HPDE6-E6E7 (cell line): ENCODE results near the gene KRT77.
"Not testable (repeated sequence)": the region's sequence is repeated elsewhere in the genome, so short reads cannot be mapped to it uniquely, and the experiment has no call there.

ENCODE experiments used
- DNase-seq: peaks from one replicate; pipeline ENCODE4 v3.0.0; 2011; ENCODE audit warnings: missing footprints; ENCODE audit errors: extremely low spot score

KRT77 gene

DNA sequence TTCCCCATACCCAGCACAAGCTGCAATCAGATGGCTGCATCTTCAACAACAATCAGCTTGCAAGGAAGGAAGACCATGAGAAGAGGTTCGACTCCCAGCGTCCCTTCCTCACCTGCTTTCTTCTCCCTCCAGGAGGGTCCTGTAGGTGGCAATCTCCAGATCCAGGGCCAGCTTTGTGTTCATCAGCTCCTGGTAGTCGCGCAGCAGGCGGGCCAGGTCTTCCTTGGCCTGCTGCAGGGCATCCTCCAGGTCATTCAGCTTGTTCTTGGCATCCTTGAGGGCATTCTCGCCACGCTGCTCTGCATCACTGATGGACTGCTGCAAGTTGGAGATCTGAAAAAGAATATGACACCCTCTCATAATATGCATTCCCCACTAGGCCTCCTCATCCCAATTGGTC is 27.2 kb downstream of the KRT77 start:
- no peak for DNase-seq

DNA sequence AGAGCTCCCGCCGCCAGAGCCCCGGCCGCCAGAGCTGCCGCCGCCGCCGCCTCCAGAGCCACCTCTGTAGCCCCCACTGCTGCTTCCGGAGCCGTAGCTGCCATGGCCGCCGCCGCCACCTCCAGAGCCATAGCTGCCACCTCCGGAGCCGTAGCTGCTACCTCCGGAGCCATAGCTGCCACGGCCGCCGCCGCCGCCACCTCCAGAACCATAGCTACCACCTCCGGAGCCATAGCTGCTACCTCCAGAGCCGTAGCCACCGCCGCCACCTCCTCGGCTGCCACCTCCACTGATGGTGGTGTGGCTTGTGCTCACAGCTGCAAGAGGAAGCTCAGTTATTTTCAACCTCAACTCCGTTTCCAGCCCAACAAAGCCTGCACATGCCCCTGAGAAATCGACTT is 28.0 kb downstream of the KRT77 start:
- DNase-seq = no peak

DNA sequence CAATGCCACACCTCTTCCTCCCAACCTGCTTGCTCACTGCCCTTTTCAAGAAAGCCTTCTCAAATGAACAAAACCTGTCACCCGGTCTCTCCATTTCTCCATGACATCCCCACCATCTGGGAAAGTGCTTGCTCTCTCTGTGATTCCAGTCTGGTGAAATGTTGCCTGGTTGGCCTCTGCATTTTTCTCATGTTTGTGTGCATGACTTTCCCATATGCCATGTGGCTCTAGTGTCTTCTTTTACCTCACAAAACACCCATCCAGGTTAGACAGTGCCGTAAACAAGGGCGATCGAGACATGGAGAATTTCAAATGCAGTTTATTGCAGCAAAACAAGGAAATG is 28.9 kb downstream of the KRT77 start:
- DNase-seq = no peak

DNA sequence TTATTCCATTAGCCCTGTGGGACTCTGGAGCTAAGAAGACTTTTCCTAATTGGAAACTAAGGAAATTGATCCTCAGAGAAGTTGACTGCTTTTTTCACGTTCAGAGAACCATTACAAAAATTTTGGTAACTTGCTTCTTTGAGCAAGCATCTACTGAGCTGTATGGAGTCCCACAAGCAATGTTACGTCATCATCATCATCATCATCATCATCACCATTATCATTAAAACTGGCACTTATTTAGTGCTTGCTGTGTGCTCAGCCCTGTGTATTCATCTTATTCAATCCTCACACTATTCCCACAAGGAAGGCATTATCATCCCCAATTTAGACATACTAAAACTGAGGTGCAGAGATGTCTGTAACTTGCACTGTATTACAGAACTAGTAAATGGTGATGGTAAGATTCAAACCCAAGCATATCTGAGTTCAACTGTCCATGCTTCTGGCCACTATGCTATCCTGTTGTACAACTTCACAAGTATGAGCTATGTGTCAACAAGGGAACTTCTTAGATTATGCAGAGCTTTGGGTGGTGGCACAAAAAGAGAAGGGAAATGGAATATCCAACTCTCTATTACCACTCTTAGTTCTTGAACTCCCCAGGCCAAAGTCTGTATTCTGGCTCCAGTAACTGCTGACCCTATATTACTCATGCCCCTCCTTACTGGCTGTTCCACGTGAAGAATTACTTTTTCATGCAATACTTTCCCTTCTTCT is 29.5 kb downstream of the KRT77 start:
- no peak for DNase-seq

DNA sequence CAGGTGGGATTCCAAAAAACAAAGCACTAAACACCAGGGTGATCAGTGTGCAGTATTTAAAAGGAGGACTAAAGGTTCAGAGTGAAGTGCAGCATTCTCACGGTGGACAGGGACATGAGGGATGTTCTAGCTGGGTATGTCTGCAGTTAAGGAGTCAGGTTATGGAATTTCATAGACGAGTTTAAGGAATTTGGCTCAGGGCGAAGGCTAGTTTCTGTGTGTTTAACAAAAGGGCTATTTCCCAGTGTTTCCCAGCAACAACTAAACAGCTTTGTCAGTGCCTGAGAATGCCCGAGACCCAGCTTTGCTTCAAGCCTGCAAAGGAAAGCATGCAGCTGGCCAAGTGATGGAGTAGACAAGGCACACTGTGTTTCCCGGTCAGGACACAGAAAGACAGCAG is 30.1 kb downstream of the KRT77 start:
- DNase-seq = no peak

DNA sequence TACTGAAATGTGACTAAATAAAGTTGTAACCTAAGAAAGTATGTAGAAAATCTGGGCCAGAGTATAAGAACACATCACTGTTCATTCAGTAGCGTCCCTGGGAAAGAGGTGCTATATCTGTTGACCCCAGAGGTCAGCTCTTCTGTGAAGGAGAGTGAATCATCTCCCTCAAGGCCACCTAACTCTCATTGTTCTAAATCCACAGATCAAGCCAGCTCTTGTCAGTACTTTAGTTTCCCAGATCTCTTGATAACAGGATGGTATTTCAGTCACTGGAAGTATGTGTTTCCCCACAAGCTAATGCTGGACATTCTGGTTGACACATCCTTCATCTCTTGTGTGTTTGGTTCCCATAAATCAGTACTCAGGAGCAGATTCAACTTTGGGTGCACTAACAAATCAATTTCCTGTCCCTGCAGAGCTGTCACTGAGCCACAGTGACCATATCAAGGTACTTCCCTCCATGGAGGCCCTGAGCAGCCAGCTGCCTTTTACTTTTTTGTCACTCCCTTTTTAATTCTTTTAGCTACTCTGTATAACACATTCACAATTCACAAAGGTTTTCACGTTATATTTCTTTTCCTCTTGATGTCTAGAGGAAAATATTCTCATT is 30.9 kb downstream of the KRT77 start:
- DNase-seq = peak; percentile 74

DNA sequence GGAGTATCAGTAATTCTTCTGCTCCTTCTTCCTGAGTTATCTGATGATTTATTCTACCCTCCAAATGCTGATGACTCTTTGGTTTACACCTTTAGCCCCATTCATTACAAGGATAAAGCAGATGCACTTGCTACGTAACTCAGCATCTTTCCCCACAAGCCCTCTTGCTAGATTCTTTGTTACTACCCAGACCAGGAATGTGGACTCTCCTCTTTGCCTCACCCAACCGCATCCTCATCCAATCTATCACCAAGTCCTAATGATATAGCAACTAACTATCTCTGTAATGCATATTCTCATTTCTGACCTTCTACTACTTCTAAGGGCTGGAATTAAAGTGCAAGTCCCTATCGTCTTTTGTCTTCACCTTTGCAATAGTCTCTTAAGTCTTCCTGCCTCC is 32.4 kb downstream of the KRT77 start:
- DNase-seq = peak; percentile 32

DNA sequence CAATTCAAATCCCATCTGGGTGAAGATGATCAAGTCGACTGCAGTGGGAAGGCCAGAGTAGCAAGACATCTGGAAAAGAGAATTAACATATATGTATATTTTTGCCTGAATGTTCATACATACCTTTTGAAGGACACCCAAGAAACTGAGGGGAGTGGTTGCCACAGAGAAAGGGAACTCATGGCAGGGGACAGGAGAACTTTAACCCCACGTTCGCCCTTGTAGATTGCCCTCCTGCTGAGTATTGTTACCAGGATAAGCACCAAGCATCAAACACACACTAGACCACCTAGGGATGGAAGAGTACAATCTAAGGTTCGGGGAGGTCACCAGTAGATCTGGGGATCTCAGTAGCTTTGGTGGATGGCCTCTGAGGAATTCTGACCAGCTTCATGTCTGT is 32.8 kb downstream of the KRT77 start:
- no peak for DNase-seq

DNA sequence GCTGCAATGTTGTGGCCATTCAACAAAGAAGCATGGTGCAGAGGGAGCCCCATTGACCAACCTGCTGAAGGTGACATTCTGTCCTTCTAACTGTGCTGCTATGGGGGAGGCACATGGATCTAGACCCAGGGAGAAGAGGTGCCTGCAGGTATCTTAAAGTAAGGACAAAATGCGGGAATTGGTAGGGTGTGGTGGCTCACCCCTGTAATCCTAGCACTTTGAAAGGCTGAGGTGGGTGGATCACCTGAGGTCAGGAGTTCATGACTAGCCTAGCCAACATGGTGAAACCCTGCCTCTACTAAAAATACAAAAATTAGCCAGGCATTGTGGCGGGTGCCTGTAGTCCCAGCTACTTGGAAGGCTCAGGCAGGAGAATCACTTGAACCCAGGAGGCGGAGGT is 33.4 kb downstream of the KRT77 start:
- not testable (repeated sequence) for DNase-seq

DNA sequence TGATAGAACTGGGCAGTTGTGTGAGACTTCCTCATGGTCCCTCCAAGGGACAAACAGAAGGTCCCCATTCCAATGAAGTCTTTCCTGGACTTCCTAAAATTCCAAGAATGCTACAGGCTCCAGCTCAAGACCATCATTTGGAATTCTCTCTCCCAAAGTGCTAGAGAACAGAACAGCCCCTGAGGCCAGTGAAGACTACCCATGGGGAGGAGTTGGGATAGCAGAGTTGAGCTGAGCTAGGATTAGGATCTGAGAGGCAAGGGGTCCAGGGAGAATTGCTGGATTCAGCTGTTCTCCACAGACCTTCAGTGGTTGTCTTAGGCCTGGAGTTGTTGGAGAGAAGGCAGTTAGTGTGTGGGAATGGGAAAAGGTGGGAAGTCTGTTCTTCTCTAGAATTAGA is 33.9 kb downstream of the KRT77 start:
- no peak for DNase-seq

DNA sequence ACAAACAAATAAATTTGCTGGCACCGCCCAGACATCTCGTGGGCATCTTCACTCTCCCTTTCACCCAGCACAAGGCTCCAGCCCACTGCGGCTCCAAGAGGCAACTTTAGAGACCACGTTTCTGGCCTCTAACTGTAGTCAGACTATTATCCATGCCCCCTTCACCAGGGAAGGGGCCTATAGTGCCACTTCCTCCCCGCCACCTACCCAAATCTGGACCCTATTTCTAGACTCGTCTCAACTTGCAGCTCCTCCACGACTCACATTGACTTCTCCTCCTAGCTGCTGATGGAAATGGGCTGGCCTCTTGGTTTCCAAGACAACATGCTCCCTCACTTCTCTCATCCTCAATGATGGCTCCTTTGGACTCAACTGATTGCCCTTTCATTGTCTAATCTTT is 35.4 kb downstream of the KRT77 start:
- no peak for DNase-seq

DNA sequence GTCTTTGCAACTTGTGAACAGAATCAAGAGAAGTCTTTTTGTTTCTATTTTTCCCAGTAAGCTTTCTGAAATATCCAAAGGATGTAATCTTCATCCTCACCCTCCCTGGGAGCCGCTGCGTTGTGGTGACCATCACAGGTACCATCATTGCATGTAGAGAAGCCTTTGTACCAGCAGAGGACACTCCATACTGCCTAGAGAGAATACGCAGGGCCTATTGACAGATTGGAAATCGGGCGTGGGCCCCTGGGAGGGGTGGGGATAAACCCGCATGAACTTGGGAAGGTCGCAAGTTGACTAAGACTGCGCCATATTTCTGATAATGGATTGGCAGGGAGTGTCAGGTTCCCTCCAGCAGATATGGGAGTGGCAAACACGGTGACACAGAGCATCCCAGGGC is 35.8 kb downstream of the KRT77 start:
- DNase-seq = no peak

DNA sequence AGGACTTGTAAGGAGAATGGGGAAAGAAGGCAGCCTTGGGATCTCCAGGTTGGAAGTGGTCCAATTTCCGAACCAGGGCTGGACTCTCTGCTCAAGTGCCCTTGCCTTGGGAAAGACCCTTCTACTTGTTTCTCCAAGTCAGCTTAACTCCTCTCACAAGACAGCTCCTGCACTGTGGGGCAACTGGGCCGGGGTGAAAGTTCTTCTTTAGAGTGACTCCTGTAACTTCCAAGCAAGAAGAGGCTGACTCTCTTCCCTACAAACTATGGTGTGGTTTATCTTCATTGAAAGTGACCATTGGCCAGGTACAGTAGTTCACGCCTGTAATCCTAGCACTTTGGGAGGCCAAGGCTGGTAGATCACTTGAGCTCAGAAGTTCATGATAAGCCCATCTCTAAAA is 36.9 kb downstream of the KRT77 start:
- no peak for DNase-seq

DNA sequence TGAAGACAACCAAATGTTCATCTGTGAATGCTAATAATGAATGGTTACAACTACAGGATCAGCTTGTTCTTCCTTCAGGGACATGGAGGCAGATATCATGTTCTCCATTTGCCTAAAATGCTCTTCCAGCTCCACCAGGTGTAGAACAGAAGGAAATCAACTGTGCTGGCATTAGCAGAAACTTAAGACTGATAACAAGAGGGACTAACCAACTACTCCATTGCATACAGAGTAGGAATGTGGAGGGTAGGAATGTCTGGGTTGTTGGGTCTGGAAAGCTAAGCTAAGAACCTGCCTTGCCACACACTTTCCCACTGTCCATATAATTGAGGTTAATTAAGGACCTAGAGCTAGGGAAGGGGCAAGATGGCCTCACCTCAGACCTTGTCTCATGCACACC is 39.9 kb downstream of the KRT77 start:
- DNase-seq = no peak

DNA sequence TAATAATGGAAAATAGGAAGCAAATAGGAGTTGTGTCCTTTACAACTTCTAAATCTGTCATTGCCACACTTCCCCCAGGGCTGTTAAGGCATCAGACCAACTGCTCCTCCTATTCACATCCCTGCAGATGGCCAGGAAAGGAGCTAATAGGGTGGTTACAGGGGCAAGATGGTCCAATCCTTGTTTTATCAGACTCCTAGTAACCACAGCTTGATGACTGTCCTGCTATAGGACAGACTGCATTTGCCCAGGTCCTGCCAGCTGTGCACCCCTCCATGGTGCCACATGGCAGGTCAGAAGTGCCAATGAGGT is 40.5 kb downstream of the KRT77 start:
- DNase-seq = no peak

DNA sequence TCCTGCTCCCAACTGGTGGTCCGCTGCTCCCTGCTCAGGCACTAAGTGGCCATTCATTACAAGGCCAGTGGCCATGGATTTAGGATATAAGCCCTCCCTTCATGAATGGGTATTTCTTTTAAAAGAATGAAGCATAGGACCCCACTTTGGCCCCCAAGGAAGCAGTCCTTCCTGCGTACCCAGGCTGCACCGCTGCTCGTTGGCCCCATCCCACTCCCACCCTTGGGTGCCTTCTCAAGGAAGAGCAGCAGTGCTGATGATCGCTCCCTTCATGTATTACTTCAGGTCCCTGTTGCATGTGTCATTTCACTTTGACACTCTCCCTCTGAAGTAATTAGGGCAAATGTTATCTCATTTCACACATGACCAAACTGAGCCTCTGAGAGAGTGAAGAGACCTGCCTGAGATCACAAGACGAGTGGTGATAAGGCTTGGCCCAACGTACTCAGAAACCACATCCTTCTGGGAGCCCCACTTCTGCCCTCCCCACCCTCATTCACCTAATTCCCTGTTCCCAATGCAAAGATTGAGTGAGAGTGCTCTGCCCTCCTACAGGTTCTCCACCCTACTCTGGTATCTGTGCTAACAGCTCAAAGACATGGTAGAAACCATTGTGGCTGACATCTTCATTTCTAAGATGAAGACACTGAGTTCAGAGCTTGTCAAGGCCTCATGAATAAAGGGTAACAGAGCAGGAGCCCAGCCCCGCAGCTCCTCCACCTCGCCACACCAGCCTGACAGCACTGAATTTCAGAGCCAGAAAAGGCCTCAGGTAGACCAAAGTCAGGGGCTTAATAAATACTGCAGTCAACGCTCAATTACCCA is 41.0 kb downstream of the KRT77 start:
- DNase-seq = no peak

DNA sequence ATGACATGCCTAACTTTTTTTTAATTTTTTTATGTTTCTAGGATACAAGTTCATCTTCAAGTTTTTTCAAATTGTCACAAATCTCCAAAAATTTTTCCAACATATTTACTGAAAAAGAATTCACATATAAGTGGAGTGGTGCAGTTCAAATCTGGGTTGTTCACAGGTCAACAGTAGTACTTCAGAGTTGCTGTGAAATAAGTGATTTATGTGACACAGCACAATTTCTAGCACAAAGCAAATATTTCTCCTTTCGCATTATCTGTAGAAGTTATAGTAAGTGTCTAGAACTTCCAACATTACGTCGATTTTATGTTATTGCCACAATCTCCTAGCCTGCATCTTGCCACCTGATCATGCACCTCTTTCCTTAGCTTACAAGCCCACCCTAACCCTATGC is 41.7 kb downstream of the KRT77 start:
- DNase-seq = no peak

DNA sequence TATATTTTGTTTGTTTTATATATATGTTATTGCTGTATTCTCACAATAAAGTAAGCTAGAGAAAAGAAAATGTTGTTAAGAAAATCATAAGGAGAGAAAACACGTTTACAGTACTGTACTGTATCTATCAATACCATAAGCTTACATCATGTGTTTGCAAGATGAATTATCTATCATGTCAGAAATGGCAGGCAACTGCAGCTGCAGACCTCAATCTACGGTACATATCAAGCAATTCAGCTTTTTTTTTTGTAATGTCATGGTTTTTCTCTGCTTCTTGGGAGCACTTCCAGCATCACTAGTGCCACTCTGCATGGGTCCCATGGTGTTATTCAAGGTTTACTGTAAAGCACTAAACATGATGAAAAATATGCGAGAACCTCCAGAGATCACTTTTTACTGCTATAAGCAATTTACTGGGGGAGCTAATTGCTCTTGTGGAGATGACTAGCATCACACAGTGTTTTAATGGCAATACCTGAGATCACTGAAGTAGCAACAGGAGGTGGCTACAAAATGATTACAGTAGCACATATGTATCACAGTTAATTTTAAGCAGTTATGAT is 42.3 kb downstream of the KRT77 start:
- DNase-seq = no peak

DNA sequence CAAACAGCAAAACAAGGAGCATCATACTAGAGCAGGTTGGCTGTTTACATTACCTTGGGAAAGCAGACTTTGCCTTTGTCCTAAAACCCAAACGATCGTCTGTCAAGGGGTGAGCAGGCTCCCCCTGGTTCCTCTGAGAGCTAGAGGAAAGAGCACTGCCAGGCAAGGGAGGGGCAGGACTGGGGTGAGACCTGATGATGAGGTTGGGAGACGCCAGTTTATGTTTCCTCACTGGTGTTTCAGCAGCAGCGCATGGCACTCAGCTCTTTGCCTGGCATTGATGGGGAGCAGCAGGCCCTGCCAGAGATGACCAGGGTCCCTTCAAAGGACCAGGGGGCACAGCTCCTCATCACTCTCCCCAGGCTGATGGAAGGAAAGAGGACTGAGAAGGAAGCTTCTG is 43.4 kb downstream of the KRT77 start:
- no peak for DNase-seq

DNA sequence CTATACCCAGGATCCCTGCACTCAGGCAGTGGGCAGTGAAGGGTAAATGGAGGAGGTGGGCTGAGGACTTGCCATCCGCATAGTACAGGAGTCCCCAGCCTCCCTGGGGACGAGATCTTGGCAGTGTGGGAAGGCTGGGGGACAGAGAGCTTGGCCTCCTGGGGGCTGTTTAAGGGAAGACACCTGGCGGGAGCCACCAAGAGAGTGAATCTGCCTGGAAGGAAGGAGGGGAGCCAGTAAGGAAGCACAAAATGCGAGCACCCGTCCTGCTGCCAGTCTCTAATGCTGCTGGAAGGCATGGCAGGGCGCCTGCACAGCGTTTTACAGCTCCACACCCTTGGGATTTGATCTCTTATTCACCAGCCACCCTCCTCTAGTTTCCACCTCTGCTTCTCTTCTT is 43.9 kb downstream of the KRT77 start:
- DNase-seq = no peak

DNA sequence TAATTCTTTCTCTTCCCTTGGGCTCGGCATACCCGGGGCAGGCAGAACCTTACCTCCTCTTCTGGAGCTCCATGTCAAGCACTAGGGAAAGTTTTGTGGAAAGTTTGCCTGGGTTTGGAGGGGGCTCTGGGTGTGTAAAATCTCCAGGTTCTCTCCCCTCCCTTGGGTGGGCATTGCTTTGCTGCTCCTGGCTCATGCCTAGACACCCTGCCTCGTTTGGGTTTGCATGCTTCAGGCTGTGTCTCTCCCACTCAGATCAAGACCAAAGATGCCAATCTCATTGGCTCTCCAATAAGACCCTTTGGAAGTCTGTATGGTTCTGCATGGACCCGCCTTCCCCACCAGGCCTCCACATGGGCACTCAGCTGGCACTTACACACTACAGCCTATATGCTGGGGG is 45.1 kb downstream of the KRT77 start:
- DNase-seq = no peak

DNA sequence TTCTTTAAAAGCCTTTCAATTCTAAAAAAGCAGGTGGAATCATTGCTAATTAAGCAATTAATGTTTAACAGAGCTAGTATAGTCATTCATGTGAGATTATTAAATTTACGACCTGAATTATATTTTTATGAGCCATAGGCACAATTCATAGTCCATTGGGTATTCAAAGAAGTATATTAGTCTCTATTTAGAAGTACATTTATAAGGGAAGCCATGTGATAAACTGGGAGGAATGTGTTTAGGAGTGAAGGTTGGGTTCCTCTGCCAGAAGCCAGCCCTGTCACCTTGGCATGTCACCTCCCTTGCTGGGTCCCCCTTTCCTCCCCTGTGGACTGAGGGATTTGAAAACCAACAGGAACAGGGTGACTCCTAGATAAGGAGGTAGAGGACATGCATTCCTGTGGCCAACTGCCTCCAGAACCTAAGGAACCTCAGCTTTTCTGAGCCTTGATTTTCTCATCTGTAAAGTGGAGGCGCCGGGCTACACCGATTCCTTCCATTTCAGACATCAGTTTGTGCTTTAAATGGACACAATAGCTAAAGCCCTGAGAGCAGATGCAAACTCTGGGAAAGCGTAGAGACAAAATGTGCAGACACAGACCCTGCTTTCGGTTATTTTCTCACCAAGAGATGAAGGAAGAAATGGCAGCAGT is 45.9 kb downstream of the KRT77 start:
- no peak for DNase-seq

DNA sequence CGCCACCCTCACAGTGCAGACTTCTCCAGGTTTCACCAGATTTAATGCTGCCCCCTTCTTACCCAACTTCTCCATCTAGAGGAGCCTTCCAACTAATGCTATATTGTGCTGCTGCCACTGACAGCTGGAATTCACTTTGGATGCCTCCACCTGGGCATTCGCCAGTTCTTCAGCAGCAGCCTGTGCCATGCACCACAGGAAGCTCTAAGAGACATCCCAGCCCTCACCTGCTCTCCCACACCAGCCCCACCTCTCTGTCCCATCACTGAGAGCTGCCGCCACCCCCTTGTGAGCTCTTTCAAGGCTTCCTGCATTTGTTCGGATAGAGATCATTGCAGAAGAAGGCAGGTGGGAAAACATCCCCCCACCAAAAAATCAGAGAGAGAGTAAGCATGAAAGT is 46.7 kb downstream of the KRT77 start:
- DNase-seq = no peak
